HUES6 (cell line): ENCODE measurements around the gene TBXAS1.

Experiments used
- H3K27ac ChIP-seq: 2 replicates; pipeline ENCODE4 v1.7.0; 2013; ENCODE audit warnings: low read depth, mild to moderate bottlenecking, low read length, inconsistent platforms
- H3K27me3 ChIP-seq: 2 replicates; pipeline ENCODE4 v1.6.1; 2013; ENCODE audit warnings: low read length; ENCODE audit not compliant: control insufficient read depth, insufficient read depth
- H3K36me3 ChIP-seq: 2 replicates; pipeline ENCODE4 v1.6.1; 2013; ENCODE audit warnings: low read length; ENCODE audit not compliant: control insufficient read depth, insufficient read depth
- H3K4me1 ChIP-seq: 2 replicates; pipeline ENCODE4 v1.6.1; 2013; ENCODE audit warnings: low read length; ENCODE audit not compliant: control insufficient read depth, insufficient read depth
- H3K4me3 ChIP-seq: 2 replicates; pipeline ENCODE4 v1.5.1; 2013; ENCODE audit warnings: low read depth, low read length
- H3K9ac ChIP-seq: one replicate; pipeline ENCODE4 v1.6.1; 2013; ENCODE audit warnings: mild to moderate bottlenecking, low read length
- H3K9me3 ChIP-seq: 2 replicates; pipeline ENCODE4 v1.6.1; 2013; ENCODE audit warnings: low read depth, low read length; ENCODE audit not compliant: control insufficient read depth, insufficient read depth

The TBXAS1 gene

GRCh38 chr7:140019172-140019571 lies 190.1 kb downstream of the TBXAS1 start:
- H3K36me3 ChIP-seq, result no peaks in the 10 kb centered on the region
- H3K27me3 ChIP-seq, result no peaks in the 10 kb centered on the region
- no peak overlapping the region for H3K27ac ChIP-seq
- no peak overlapping the region for H3K4me3 ChIP-seq
- H3K9me3 ChIP-seq, result no peaks in the 10 kb centered on the region
- no peak overlapping the region for H3K9ac ChIP-seq
- no peaks in the 10 kb centered on the region for H3K4me1 ChIP-seq

- H3K36me3 ChIP-seq, result no peaks in the 10 kb centered on the region
- no peak overlapping the region for H3K27ac ChIP-seq
- no peak overlapping the region for H3K9ac ChIP-seq
- H3K4me3 ChIP-seq, result no peak overlapping the region
- no peaks in the 10 kb centered on the region for H3K27me3 ChIP-seq
- no peaks in the 10 kb centered on the region for H3K4me1 ChIP-seq
- no peaks in the 10 kb centered on the region for H3K9me3 ChIP-seq
Measured at GRCh38 chr7:140019606-140020005, 190.5 kb downstream of the TBXAS1 start.

DNA sequence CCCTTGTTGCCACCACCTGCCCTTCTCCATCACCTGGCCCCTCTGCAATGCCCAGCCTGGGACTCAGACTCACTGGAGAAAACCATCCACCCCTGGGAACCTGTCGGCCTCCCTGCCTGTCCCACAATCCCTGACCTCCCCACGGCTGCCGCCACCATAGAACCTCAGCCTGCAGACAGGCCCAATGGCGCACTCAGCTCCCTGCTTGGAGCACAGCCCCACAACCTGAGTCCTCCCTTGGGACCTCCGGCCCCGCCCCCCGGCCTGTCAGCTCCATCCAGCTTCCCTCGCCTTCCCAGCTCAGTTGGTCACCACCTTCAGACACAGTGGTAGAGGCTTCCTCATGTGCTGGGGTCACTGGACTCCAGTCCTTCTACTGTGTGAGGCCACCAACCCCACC lies 192.5 kb downstream of the TBXAS1 start:
- H3K4me3 ChIP-seq, result no peak overlapping the region
- H3K36me3 ChIP-seq, result no peaks in the 10 kb centered on the region; the same call in 1 of the 2 replicates
- H3K4me1 ChIP-seq, result no peaks in the 10 kb centered on the region
- H3K27ac ChIP-seq, result no peak overlapping the region
- H3K27me3 ChIP-seq, result no peaks in the 10 kb centered on the region
- no peak overlapping the region for H3K9ac ChIP-seq
- H3K9me3 ChIP-seq, result no peaks in the 10 kb centered on the region

GRCh38 chr7:140022582-140023211 lies 193.6 kb downstream of the TBXAS1 start:
- no peak overlapping the region for H3K9ac ChIP-seq
- no peak overlapping the region for H3K4me3 ChIP-seq
- H3K36me3 ChIP-seq, result no peaks in the 10 kb centered on the region; the same call in 1 of the 2 replicates
- H3K9me3 ChIP-seq, result no peaks in the 10 kb centered on the region
- no peaks in the 10 kb centered on the region for H3K27me3 ChIP-seq
- H3K27ac ChIP-seq, result no peak overlapping the region
- H3K4me1 ChIP-seq, result no peaks in the 10 kb centered on the region

DNA sequence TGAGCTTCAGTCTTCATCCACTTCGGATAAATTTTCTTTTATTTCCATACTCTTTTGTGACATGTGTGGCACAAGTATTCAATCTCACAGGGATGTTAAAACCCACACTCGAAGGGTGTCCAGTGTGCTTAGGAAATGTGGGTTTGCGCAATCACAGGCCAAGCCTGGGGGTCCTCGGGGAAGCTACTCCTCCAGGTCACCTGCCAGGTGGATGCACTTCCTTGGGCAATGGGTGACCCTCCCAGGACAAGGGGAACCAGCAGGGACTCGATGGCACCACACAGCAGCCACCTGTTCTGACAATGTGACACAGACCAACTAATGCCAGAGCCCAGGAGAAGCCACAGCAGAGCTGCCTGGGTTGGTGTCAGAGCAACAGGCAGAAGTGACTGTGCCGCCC lies 194.7 kb downstream of the TBXAS1 start:
- Histone ChIP-seq H3K27me3 (no peaks in the 10 kb centered on the region), H3K27ac (no peak overlapping the region), H3K4me1 (no peaks in the 10 kb centered on the region), H3K9me3 (no peaks in the 10 kb centered on the region), H3K4me3 (no peak overlapping the region), H3K36me3 (no peaks in the 10 kb centered on the region; the same call in 1 of the 2 replicates), H3K9ac (no peak overlapping the region)

- Histone ChIP-seq H3K27me3 (no peaks in the 10 kb centered on the region), H3K36me3 (no peaks in the 10 kb centered on the region; the same call in 1 of the 2 replicates), H3K27ac (no peak overlapping the region), H3K9me3 (no peaks in the 10 kb centered on the region), H3K4me3 (no peak overlapping the region), H3K4me1 (no peaks in the 10 kb centered on the region), H3K9ac (no peak overlapping the region)
Measured at GRCh38 chr7:140024585-140024984, 195.5 kb downstream of the TBXAS1 start.

- Histone ChIP-seq H3K27me3 (no peaks in the 10 kb centered on the region), H3K9ac (no peak overlapping the region)
Measured at GRCh38 chr7:140025241-140025640, 196.2 kb downstream of the TBXAS1 start.

DNA sequence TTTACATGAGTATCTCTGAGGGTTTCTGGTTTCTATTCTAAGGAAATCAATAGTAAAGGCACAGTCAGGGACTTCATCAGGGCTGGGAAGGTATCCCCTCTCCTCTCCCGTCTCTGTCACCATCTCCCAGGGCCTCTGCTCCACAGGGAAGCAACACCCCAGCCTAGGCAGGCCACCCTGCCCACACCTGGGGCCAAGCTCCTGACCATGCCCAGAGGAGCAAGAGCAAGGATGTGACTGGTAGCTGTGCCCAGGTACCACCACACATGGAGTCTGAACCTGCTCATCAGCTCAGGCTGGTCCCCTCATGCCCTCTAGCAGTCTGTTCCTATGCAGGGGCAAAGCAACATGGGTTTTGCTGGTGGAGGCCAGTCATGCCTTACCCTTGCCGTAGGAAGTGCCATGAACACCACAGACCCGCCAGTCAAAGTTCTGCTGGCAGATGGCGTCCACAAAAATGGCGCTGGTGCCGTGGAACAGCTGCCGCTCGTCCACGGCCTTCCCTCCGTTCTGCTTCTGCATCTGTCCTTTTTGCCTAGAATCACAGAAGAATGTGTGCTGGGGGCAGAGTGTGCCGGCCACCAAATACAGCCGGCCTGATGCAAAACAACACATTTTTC lies 196.9 kb downstream of the TBXAS1 start:
- Histone ChIP-seq H3K27ac (no peak overlapping the region), H3K9ac (no peak overlapping the region), H3K36me3 (no peaks in the 10 kb centered on the region; the same call in 1 of the 2 replicates), H3K4me1 (no peaks in the 10 kb centered on the region), H3K4me3 (no peak overlapping the region), H3K9me3 (no peaks in the 10 kb centered on the region), H3K27me3 (no peaks in the 10 kb centered on the region)

More at GRCh38 chr7:140025241-140025640, 196.2 kb downstream of the TBXAS1 start:
- Histone ChIP-seq H3K4me1 (no peaks in the 10 kb centered on the region), H3K36me3 (no peaks in the 10 kb centered on the region; the same call in 1 of the 2 replicates), H3K27ac (no peak overlapping the region), H3K4me3 (no peak overlapping the region), H3K9me3 (no peaks in the 10 kb centered on the region)

DNA sequence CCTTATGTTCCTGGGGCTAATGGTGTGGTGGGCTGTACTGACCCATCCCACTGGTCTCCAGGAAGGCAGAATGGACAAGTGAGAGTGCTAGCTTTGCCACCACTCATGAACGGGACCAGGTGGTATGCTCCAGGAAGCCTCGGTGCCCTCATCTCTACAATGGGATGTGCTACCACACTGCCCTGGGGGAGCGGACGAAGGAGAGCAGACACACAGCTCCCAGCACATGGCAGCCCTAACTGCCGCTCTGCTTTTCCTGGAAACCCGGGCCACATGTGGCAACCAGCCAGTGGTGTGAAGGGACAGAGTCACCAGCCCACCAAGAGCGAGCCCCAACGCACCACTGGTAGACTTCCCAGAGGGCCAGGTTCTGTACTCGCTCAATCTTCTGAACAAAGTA lies 197.9 kb downstream of the TBXAS1 start:
- Histone ChIP-seq H3K27ac (no peak overlapping the region), H3K9ac (no peak overlapping the region), H3K4me1 (no peaks in the 10 kb centered on the region), H3K27me3 (no peaks in the 10 kb centered on the region), H3K4me3 (no peak overlapping the region), H3K9me3 (no peaks in the 10 kb centered on the region), H3K36me3 (no peaks in the 10 kb centered on the region; the same call in 1 of the 2 replicates)

DNA sequence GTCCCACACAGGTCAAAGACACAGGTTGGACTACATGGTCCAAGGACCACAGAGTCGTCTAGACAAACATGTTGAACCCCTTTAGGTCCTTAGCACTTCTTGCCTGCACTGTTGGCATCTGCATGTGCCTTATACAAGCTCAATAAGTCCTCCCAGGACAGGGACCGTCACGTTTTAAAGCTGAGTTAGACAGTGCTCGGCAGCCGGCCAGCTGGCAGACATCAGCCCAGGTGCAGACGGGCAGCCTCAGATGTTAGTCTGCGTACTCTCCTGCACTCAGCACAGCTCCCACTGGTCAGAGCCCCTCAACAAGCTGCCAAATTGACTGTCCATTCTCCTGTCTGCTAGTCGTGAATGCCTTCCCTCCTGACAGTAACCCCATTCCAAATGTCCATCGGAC lies 198.8 kb downstream of the TBXAS1 start:
- no peak overlapping the region for H3K9ac ChIP-seq
- no peaks in the 10 kb centered on the region for H3K4me1 ChIP-seq
- H3K36me3 ChIP-seq, result no peaks in the 10 kb centered on the region; the same call in 1 of the 2 replicates
- H3K27ac ChIP-seq, result no peak overlapping the region
- H3K9me3 ChIP-seq, result no peaks in the 10 kb centered on the region
- H3K4me3 ChIP-seq, result no peak overlapping the region
- no peaks in the 10 kb centered on the region for H3K27me3 ChIP-seq

GRCh38 chr7:140028311-140028710 lies 199.2 kb downstream of the TBXAS1 start:
- no peak overlapping the region for H3K9ac ChIP-seq
- no peaks in the 10 kb centered on the region for H3K9me3 ChIP-seq
- no peaks in the 10 kb centered on the region for H3K4me1 ChIP-seq
- H3K4me3 ChIP-seq, result no peak overlapping the region
- H3K27me3 ChIP-seq, result no peaks in the 10 kb centered on the region
- H3K36me3 ChIP-seq, result no peaks in the 10 kb centered on the region; the same call in 1 of the 2 replicates
- no peak overlapping the region for H3K27ac ChIP-seq
